GM12874 (cell line): Measurements from ENCODE around the gene PLCB1.

ENCODE experiments used
- CTCF ChIP-seq: IDR thresholded peaks from 2 replicates; pipeline ENCODE4 v1.5.1; 2011; ENCODE audit warnings: low read depth, mild to moderate bottlenecking, control low read depth, low read length, moderate library complexity; ENCODE audit not compliant: insufficient read depth

PLCB1 gene

GRCh38 chr20:8470156-8470555 lies 338.1 kb downstream of the PLCB1 start:
- no peak for TF ChIP-seq CTCF

- TF ChIP-seq CTCF, result no peak
These were observed 339.4 kb downstream of the PLCB1 start for GRCh38 chr20:8471465-8471864.

GRCh38 chr20:8473459-8473858 lies 341.4 kb downstream of the PLCB1 start:
- no peak for TF ChIP-seq CTCF

- no peak for TF ChIP-seq CTCF
These were observed 342.1 kb downstream of the PLCB1 start for GRCh38 chr20:8474027-8474668.

GRCh38 chr20:8476021-8476420 lies 344.0 kb downstream of the PLCB1 start:
- TF ChIP-seq CTCF, result no peak

- no peak for TF ChIP-seq CTCF
These were observed 348.5 kb downstream of the PLCB1 start for GRCh38 chr20:8480597-8480996.

GRCh38 chr20:8487696-8488095 lies 355.6 kb downstream of the PLCB1 start:
- no peak for TF ChIP-seq CTCF
